ENCODE data around the gene LMBRD1. TPM values are rescaled to one million over a fixed set of nuclear protein-coding genes. Genes with fewer than 3 reads are reported as not detected.

LMBRD1 gene
- total RNA-seq, 1 donor from 2014 or later = 40.7 TPM

DNA sequence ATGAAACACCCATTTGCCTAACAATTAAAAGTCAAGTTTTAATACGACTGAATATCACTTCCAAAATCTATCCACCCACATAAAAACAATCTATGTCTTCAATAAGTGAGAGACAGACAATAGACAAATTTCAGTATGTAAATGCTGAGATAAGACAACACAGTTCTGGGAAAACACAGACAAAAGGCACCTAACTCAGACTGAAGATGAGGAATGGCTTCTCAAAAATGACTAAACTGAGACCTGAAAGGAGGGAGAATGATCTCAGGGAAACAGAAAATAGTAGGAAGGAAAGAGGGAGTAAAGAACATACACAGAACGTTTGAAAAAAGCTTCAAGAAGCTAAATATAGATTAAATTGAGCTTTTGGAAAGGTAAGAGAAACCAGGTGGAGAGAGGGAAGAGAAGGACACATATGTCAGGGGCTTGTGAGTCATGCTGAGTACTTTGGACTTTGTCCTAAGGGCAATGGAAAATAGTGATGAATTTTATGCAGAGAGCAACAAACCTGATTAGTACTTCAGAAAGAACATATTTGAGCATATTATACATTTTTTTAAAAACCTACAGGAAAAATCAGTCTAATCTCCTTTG lies 16.1 kb downstream of the LMBRD1 start:
- DNase-seq (ENCODE audit: extremely low spot score, unreplicated experiment) = no peak
- Mint-ChIP-seq H3K27me3 (ENCODE audit: unreplicated experiment) (no peaks in the 10 kb centered on the region), H3K36me3 (ENCODE audit: unreplicated experiment) (peaks cover 18% of the 10 kb centered on the region), H3K9me3 (ENCODE audit: unreplicated experiment) (no peaks in the 10 kb centered on the region), H3K4me3 (ENCODE audit: unreplicated experiment) (no peak overlapping the region), H3K27ac (ENCODE audit: unreplicated experiment) (no peak overlapping the region), H3K4me1 (ENCODE audit: unreplicated experiment) (peaks cover 2% of the 10 kb centered on the region)
- TF ChIP-seq, protein P1, sequence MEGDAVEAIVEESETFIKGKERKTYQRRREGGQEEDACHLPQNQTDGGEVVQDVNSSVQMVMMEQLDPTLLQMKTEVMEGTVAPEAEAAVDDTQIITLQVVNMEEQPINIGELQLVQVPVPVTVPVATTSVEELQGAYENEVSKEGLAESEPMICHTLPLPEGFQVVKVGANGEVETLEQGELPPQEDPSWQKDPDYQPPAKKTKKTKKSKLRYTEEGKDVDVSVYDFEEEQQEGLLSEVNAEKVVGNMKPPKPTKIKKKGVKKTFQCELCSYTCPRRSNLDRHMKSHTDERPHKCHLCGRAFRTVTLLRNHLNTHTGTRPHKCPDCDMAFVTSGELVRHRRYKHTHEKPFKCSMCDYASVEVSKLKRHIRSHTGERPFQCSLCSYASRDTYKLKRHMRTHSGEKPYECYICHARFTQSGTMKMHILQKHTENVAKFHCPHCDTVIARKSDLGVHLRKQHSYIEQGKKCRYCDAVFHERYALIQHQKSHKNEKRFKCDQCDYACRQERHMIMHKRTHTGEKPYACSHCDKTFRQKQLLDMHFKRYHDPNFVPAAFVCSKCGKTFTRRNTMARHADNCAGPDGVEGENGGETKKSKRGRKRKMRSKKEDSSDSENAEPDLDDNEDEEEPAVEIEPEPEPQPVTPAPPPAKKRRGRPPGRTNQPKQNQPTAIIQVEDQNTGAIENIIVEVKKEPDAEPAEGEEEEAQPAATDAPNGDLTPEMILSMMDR (IDR thresholded peaks at IDR 0.05) = no peak

DNA sequence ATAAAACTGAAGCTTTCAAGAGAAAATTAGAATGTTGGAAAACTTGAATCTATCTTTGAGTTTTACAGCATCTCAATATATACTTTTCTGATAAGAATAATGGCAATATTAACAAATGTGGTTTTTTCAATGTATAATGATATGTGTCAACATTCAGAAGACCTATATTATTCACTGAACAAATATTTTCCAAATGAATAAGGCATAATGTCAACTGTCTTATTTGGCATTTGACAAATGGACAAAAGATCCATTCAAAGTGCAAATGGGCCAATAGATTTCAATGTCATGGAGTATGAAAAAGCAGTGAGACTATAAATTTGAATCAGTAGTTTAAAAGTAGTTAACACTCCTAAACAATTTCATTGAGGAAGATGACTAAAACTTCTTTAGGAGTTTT lies 20.9 kb downstream of the LMBRD1 start:
- Mint-ChIP-seq H3K36me3 (ENCODE audit: unreplicated experiment) (peaks cover 24% of the 10 kb centered on the region), H3K27me3 (ENCODE audit: unreplicated experiment) (no peaks in the 10 kb centered on the region), H3K9me3 (ENCODE audit: unreplicated experiment) (no peaks in the 10 kb centered on the region), H3K27ac (ENCODE audit: unreplicated experiment) (no peak overlapping the region), H3K4me1 (ENCODE audit: unreplicated experiment) (peaks cover 2% of the 10 kb centered on the region), H3K4me3 (ENCODE audit: unreplicated experiment) (no peak overlapping the region)
- TF ChIP-seq, protein P1 (IDR thresholded peaks at IDR 0.05) = no peak
- no peak for DNase-seq (ENCODE audit: extremely low spot score, unreplicated experiment)

DNA sequence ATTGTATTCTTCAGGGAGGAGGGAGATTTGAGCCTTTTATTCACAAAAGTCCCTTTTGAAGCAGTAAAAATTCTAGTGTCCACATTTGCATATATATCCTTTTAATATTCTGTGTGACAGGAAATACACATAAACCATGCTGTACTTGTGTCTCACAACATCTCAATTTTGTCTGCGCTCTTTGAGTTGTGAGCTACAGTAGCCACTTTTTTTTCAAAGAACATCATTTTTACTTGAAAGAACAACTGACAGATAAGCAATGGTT lies 21.3 kb downstream of the LMBRD1 start:
- no peak overlapping the region for H3K27ac Mint-ChIP-seq (ENCODE audit: unreplicated experiment)
- peaks cover 24% of the 10 kb centered on the region for H3K36me3 Mint-ChIP-seq (ENCODE audit: unreplicated experiment)
- H3K4me3 Mint-ChIP-seq (ENCODE audit: unreplicated experiment) = no peak overlapping the region
- H3K27me3 Mint-ChIP-seq (ENCODE audit: unreplicated experiment) = no peaks in the 10 kb centered on the region
- DNase-seq (ENCODE audit: extremely low spot score, unreplicated experiment) = no peak
- peaks cover under 1% of the 10 kb centered on the region for H3K4me1 Mint-ChIP-seq (ENCODE audit: unreplicated experiment)
- TF ChIP-seq, protein P1 (IDR thresholded peaks at IDR 0.05) = no peak
- H3K9me3 Mint-ChIP-seq (ENCODE audit: unreplicated experiment) = no peaks in the 10 kb centered on the region

DNA sequence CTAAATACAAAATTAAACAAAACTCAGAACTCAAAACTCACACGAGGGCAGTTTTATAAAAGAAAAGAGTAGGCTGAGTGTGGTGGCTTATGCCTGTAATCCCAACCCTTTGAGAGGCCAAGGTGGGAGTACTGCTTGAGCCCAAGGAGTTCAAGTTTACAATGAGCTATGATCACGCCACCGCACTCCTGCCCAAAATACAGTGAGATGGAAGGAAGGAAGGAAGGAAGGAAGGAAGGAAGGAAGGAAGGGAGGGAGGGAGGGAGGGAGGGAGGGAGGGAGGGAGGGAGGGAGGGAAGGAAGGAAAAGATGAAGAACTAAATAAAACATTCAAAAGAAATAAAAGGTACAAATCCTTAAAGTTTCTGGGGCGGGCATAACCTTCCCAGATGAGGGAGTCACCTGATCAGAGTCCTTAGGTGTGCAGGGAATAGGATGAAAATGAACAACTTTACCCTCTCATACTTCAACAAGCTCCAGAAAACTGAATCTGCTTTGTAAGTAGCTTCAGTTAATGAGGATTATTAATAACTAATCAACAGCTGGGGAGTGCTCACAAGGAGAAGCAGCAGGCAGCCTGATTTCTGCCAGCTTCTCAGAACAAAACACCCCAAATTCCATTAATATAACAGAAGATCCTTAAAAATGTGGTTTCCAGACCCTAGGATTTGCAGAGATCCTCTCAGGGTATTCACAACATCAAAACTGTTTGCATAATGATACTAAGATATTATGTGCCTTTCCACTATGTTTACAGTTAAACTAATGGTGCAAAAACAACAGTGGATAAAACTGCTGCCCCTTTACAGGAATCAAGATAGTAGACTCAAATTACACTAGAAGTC lies 21.8 kb downstream of the LMBRD1 start:
- no peak overlapping the region for H3K4me3 Mint-ChIP-seq (ENCODE audit: unreplicated experiment)
- no peaks in the 10 kb centered on the region for H3K9me3 Mint-ChIP-seq (ENCODE audit: unreplicated experiment)
- H3K27me3 Mint-ChIP-seq (ENCODE audit: unreplicated experiment) = no peaks in the 10 kb centered on the region
- H3K27ac Mint-ChIP-seq (ENCODE audit: unreplicated experiment) = no peak overlapping the region
- H3K36me3 Mint-ChIP-seq (ENCODE audit: unreplicated experiment) = peaks cover 25% of the 10 kb centered on the region
- TF ChIP-seq, protein P1 (IDR thresholded peaks at IDR 0.05) = no peak
- DNase-seq (ENCODE audit: extremely low spot score, unreplicated experiment) = no peak
- H3K4me1 Mint-ChIP-seq (ENCODE audit: unreplicated experiment) = peaks cover 4% of the 10 kb centered on the region

DNA sequence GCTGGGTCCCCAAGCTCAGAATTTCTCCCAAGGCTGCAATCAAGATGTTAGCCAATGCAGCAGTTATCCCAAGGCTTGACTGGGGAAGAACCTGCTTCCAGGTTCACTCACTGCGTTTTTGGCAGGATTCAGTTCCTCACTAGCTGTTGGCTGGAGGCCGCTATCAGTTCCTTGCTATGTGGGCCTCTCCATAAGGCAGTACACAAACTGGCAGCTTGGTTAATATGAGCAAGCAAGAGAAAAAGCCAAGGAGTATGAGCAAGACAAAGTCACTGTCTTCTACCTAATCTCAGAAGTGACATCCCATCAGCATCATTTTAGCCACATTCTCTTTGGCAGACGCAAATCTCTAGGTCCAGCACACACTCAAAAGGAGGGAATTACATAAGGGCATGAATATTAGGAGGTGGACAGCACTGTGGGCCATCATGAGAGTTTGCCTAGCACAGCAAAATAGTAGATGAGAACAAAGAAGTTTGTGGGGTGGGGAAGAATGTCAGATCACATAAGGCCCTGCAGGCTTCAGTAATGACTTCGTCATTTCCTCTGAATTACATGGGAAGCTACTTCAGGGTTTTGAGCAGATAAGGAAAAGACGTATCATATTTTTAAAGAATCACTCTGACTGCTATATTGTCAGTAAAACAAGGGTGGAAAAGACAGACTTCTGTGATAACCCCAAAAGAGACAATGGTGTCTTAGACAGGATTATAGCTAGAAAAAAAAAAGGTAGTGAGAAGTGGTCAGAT lies 25.5 kb downstream of the LMBRD1 start:
- Mint-ChIP-seq H3K27ac (ENCODE audit: unreplicated experiment) (no peak overlapping the region), H3K36me3 (ENCODE audit: unreplicated experiment) (peaks cover 19% of the 10 kb centered on the region), H3K4me3 (ENCODE audit: unreplicated experiment) (no peak overlapping the region), H3K4me1 (ENCODE audit: unreplicated experiment) (peaks cover 4% of the 10 kb centered on the region), H3K27me3 (ENCODE audit: unreplicated experiment) (no peaks in the 10 kb centered on the region), H3K9me3 (ENCODE audit: unreplicated experiment) (no peaks in the 10 kb centered on the region)
- TF ChIP-seq, protein P1 (IDR thresholded peaks at IDR 0.05) = no peak
- no peak for DNase-seq (ENCODE audit: extremely low spot score, unreplicated experiment)

All from osteocyte (in vitro differentiated cells).